Lower leg skin (tissue), 3 donors: Measurements from ENCODE around the gene CCDC9B.

Experiments
- POLR2A ChIP-seq, 2 donors: fragments of 450-650 bp; IDR thresholded peaks; one replicate each; pipeline ENCODE4 v1.6.1; 2016 to 2017; ENCODE audit warnings: antibody characterized with exemption in 2 of 2, mild to moderate bottlenecking in 1 of 2, moderate library complexity in 1 of 2
- TF ChIP-seq, protein P1 (sequence below), 3 donors: fragments of 450-650 bp; IDR thresholded peaks; one replicate each; pipeline ENCODE4 v1.5.1; 2016; ENCODE audit warnings: antibody characterized with exemption in 3 of 3, mild to moderate bottlenecking in 3 of 3, moderate library complexity in 2 of 3

DNA sequence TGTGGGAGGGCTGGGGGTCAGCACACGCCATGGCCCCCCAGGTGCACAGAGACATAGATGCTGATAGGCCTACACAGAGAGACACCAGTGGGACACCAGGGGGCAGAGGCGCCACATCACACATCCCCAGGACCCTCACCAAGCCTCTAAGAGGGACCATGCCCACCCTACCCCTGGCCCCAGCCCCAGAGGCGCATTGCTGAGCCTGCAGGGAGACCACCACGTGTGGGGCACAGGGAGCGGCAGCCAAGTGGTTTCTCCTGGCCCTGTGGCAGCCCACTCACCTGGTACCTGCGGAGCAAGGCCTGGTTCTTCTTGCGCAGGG, 1.2 kb downstream of the CCDC9B start:
- TF ChIP-seq, protein P1, sequence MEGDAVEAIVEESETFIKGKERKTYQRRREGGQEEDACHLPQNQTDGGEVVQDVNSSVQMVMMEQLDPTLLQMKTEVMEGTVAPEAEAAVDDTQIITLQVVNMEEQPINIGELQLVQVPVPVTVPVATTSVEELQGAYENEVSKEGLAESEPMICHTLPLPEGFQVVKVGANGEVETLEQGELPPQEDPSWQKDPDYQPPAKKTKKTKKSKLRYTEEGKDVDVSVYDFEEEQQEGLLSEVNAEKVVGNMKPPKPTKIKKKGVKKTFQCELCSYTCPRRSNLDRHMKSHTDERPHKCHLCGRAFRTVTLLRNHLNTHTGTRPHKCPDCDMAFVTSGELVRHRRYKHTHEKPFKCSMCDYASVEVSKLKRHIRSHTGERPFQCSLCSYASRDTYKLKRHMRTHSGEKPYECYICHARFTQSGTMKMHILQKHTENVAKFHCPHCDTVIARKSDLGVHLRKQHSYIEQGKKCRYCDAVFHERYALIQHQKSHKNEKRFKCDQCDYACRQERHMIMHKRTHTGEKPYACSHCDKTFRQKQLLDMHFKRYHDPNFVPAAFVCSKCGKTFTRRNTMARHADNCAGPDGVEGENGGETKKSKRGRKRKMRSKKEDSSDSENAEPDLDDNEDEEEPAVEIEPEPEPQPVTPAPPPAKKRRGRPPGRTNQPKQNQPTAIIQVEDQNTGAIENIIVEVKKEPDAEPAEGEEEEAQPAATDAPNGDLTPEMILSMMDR (IDR thresholded peaks at IDR 0.05), result no peak
- TF ChIP-seq POLR2A (IDR thresholded peaks at IDR 0.05), result no peak
